Stimulated activated naive CD8-positive, alpha-beta T cell treated with anti-CD3 and anti-CD28 coated beads, Interleukin-15, amount 100 ng/mL, for 72 hours (primary cell): ENCODE measurements around the gene PLAAT4.

Experiments used
- ATAC-seq: fragments of 150-1000 bp; cut with Tn5 transposase; 2 replicates; pipeline ENCODE4 v1.10.0; 2021; ENCODE audit warnings: mild to moderate bottlenecking, moderate library complexity
- DNase-seq, 2 donors: peaks; one replicate each; pipeline ENCODE4 v3.0.0; 2021 to 2022
- H3K27ac Mint-ChIP-seq, 2 donors: one replicate each; pipeline ENCODE4 v1.8.0; 2022; ENCODE audit warnings: mild to moderate bottlenecking in 2 of 2, mixed read lengths in 2 of 2, moderate library complexity in 2 of 2
- H3K27me3 Mint-ChIP-seq: one replicate; pipeline ENCODE4 v1.8.0; 2022; ENCODE audit warnings: mixed read lengths
- H3K4me1 Mint-ChIP-seq: one replicate; pipeline ENCODE4 v1.8.0; 2022; ENCODE audit warnings: mild to moderate bottlenecking, mixed read lengths
- H3K4me3 Mint-ChIP-seq, 2 donors: one replicate each; pipeline ENCODE4 v1.8.0; 2022; ENCODE audit warnings: mild to moderate bottlenecking in 2 of 2, mixed read lengths in 2 of 2, moderate library complexity in 1 of 2
- H3K9me3 Mint-ChIP-seq, 2 donors: one replicate each; pipeline ENCODE4 v1.8.0; 2022; ENCODE audit warnings: mixed read lengths in 2 of 2

Gene PLAAT4

GRCh38 chr11:63505857-63506528 is 30.6 kb upstream of the PLAAT4 start, which contains the start of gene LGALS12:
Gene LGALS12 (plus strand): TSS chr11:63506084. CDS start chr11:63506459, 375 bp downstream.
- H3K9me3 Mint-ChIP-seq: peaks cover 0 to 5% of the 10 kb centered on the region in 2 donors
- peaks cover 23% of the 10 kb centered on the region for H3K4me1 Mint-ChIP-seq
- H3K27ac Mint-ChIP-seq: peak within 1 kb of the TSS in 1 of 2 donors; percentile 90
- peaks cover 11% of the 10 kb centered on the region for H3K27me3 Mint-ChIP-seq
- H3K4me3 Mint-ChIP-seq: no peak within 1 kb of the TSS
- ATAC-seq (no peak), DNase-seq (no peak)

GRCh38 chr11:63506876-63507275 is 29.7 kb upstream of the PLAAT4 start:
- Mint-ChIP-seq H3K27ac (no peak overlapping the region), H3K9me3 (peaks cover 0 to 4% of the 10 kb centered on the region in 2 donors)

GRCh38 chr11:63507511-63507910 is 29.1 kb upstream of the PLAAT4 start:
- no peak for ATAC-seq
- Mint-ChIP-seq H3K27ac (peak overlapping the region in 1 of 2 donors; percentile 60), H3K4me3 (no peak overlapping the region), H3K27me3 (peaks cover 11% of the 10 kb centered on the region), H3K4me1 (peaks cover 17% of the 10 kb centered on the region), H3K9me3 (no peaks in the 10 kb centered on the region)
- DNase-seq: no peak

More at GRCh38 chr11:63506876-63507275, 29.7 kb upstream of the PLAAT4 start:
- no peak for DNase-seq
- no peak overlapping the region for H3K4me3 Mint-ChIP-seq
- no peak for ATAC-seq
- peaks cover 11% of the 10 kb centered on the region for H3K27me3 Mint-ChIP-seq
- peaks cover 23% of the 10 kb centered on the region for H3K4me1 Mint-ChIP-seq

- DNase-seq (no peak), ATAC-seq (no peak)
- no peak overlapping the region for H3K4me3 Mint-ChIP-seq
- no peak overlapping the region for H3K27ac Mint-ChIP-seq
- peaks cover 14% of the 10 kb centered on the region for H3K4me1 Mint-ChIP-seq
- H3K9me3 Mint-ChIP-seq: no peaks in the 10 kb centered on the region
- peaks cover 11% of the 10 kb centered on the region for H3K27me3 Mint-ChIP-seq
Measured at GRCh38 chr11:63508009-63508408, 28.6 kb upstream of the PLAAT4 start.

GRCh38 chr11:63508745-63509144 is 27.9 kb upstream of the PLAAT4 start:
- no peak overlapping the region for H3K4me3 Mint-ChIP-seq
- H3K27ac Mint-ChIP-seq: no peak overlapping the region
- peaks cover 14% of the 10 kb centered on the region for H3K4me1 Mint-ChIP-seq
- H3K27me3 Mint-ChIP-seq: peaks cover 11% of the 10 kb centered on the region
- no peaks in the 10 kb centered on the region for H3K9me3 Mint-ChIP-seq
- no peak for ATAC-seq
- no peak for DNase-seq

- Mint-ChIP-seq H3K9me3 (no peaks in the 10 kb centered on the region), H3K27me3 (peaks cover 11% of the 10 kb centered on the region), H3K4me1 (peaks cover 14% of the 10 kb centered on the region), H3K4me3 (no peak overlapping the region), H3K27ac (no peak overlapping the region)
- DNase-seq (no peak), ATAC-seq (no peak)
Measured at GRCh38 chr11:63510360-63511047, 26.1 kb upstream of the PLAAT4 start.

GRCh38 chr11:63511048-63511748 is 25.4 kb upstream of the PLAAT4 start:
- H3K4me3 Mint-ChIP-seq: no peak overlapping the region
- peaks cover 11% of the 10 kb centered on the region for H3K4me1 Mint-ChIP-seq
- peak overlapping the region; percentile 27 to 80 for H3K27ac Mint-ChIP-seq
- peaks cover 10% of the 10 kb centered on the region for H3K27me3 Mint-ChIP-seq
- no peaks in the 10 kb centered on the region for H3K9me3 Mint-ChIP-seq
- DNase-seq: no peak
- no peak for ATAC-seq

- H3K27ac Mint-ChIP-seq: peak overlapping the region in 1 of 2 donors; percentile 57
- H3K4me3 Mint-ChIP-seq: no peak overlapping the region
- ATAC-seq (no peak), DNase-seq (no peak)
- H3K9me3 Mint-ChIP-seq: no peaks in the 10 kb centered on the region
- no peaks in the 10 kb centered on the region for H3K4me1 Mint-ChIP-seq
- no peaks in the 10 kb centered on the region for H3K27me3 Mint-ChIP-seq
Measured at GRCh38 chr11:63512816-63513215, 23.8 kb upstream of the PLAAT4 start.

- Mint-ChIP-seq H3K4me3 (no peak overlapping the region), H3K27me3 (no peaks in the 10 kb centered on the region), H3K9me3 (no peaks in the 10 kb centered on the region), H3K4me1 (peaks cover 9% of the 10 kb centered on the region), H3K27ac (no peak overlapping the region)
- ATAC-seq (no peak), DNase-seq (no peak)
Measured at GRCh38 chr11:63516109-63516508, 20.5 kb upstream of the PLAAT4 start.

- DNase-seq: no peak
- no peaks in the 10 kb centered on the region for H3K9me3 Mint-ChIP-seq
- no peak overlapping the region for H3K4me3 Mint-ChIP-seq
- H3K27me3 Mint-ChIP-seq: no peaks in the 10 kb centered on the region
- peaks cover 9% of the 10 kb centered on the region for H3K4me1 Mint-ChIP-seq
- ATAC-seq: no peak
- no peak overlapping the region for H3K27ac Mint-ChIP-seq
Measured at GRCh38 chr11:63517156-63517555, 19.5 kb upstream of the PLAAT4 start.

- peaks cover 9% of the 10 kb centered on the region for H3K4me1 Mint-ChIP-seq
- ATAC-seq (no peak), DNase-seq (no peak)
- H3K27me3 Mint-ChIP-seq: no peaks in the 10 kb centered on the region
- no peak overlapping the region for H3K4me3 Mint-ChIP-seq
- H3K27ac Mint-ChIP-seq: no peak overlapping the region
- H3K9me3 Mint-ChIP-seq: peaks cover 0 to 6% of the 10 kb centered on the region in 2 donors
Measured at GRCh38 chr11:63518548-63518947, 18.1 kb upstream of the PLAAT4 start.

GRCh38 chr11:63520606-63521170 is 15.9 kb upstream of the PLAAT4 start:
- peaks cover 0 to 15% of the 10 kb centered on the region in 2 donors for H3K9me3 Mint-ChIP-seq
- H3K27ac Mint-ChIP-seq: no peak overlapping the region
- no peaks in the 10 kb centered on the region for H3K27me3 Mint-ChIP-seq
- no peak overlapping the region for H3K4me3 Mint-ChIP-seq
- no peak for DNase-seq
- ATAC-seq: no peak
- H3K4me1 Mint-ChIP-seq: peaks cover 9% of the 10 kb centered on the region

GRCh38 chr11:63521896-63522295 is 14.7 kb upstream of the PLAAT4 start:
- no peak for DNase-seq
- Mint-ChIP-seq H3K27me3 (no peaks in the 10 kb centered on the region), H3K27ac (no peak overlapping the region), H3K4me1 (peaks cover 9% of the 10 kb centered on the region), H3K9me3 (peaks cover 0 to 15% of the 10 kb centered on the region in 2 donors), H3K4me3 (no peak overlapping the region)
- no peak for ATAC-seq

GRCh38 chr11:63523151-63523550 is 13.5 kb upstream of the PLAAT4 start:
- Mint-ChIP-seq H3K27me3 (no peaks in the 10 kb centered on the region), H3K9me3 (peaks cover 0 to 15% of the 10 kb centered on the region in 2 donors), H3K4me3 (no peak overlapping the region), H3K27ac (no peak overlapping the region), H3K4me1 (peaks cover 7% of the 10 kb centered on the region)
- ATAC-seq: no peak
- DNase-seq: no peak

- DNase-seq (no peak), ATAC-seq (no peak)
- H3K4me3 Mint-ChIP-seq: no peak overlapping the region
- peaks cover 33% of the 10 kb centered on the region for H3K4me1 Mint-ChIP-seq
- H3K27ac Mint-ChIP-seq: no peak overlapping the region
- peaks cover 0 to 15% of the 10 kb centered on the region in 2 donors for H3K9me3 Mint-ChIP-seq
- no peaks in the 10 kb centered on the region for H3K27me3 Mint-ChIP-seq
Measured at GRCh38 chr11:63527667-63528066, 8.9 kb upstream of the PLAAT4 start.
